Hepatocyte (in vitro differentiated cells): ENCODE data around the gene WASF3.

ENCODE experiments used
- EZH2 ChIP-seq: fragments of 200-600 bp; sonication (generic); IDR thresholded peaks from 2 replicates; pipeline ENCODE4 v1.6.1; 2016; ENCODE audit warnings: antibody characterized with exemption, mild to moderate bottlenecking, borderline replicate concordance
- EZH2phosphoT487 ChIP-seq: fragments of 200-600 bp; sonication (generic); IDR thresholded peaks from one replicate; pipeline ENCODE4 v1.6.1; 2018; ENCODE audit warnings: antibody characterized with exemption, mild to moderate bottlenecking, low read depth, moderate library complexity; ENCODE audit not compliant: unreplicated experiment, severe bottlenecking
- TF ChIP-seq, protein P1 (sequence below): fragments of 200-600 bp; sonication (generic); IDR thresholded peaks from 2 replicates; pipeline ENCODE4 v1.5.1; 2016; ENCODE audit warnings: antibody characterized with exemption, mild to moderate bottlenecking; ENCODE audit not compliant: poor library complexity

DNA sequence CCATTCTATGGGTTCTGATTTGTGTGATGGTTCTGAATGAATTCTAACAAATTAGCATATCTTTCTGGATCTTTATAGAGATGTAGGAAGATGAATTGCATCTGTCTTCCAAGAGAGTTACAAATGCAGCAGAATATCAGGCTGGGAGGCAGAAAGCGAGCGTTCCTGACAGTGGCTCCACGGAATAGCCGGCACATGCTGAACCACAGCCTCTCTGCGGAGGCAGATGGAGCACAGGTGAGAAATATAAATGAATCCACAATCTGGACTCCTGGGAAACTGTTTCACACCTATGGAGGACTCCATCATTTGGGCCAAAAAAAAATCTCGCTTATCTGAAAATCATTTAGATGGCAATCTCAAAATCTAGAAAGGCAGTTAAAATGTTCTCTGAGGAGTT lies 34.5 kb upstream of the WASF3 start:
- TF ChIP-seq, protein P1, sequence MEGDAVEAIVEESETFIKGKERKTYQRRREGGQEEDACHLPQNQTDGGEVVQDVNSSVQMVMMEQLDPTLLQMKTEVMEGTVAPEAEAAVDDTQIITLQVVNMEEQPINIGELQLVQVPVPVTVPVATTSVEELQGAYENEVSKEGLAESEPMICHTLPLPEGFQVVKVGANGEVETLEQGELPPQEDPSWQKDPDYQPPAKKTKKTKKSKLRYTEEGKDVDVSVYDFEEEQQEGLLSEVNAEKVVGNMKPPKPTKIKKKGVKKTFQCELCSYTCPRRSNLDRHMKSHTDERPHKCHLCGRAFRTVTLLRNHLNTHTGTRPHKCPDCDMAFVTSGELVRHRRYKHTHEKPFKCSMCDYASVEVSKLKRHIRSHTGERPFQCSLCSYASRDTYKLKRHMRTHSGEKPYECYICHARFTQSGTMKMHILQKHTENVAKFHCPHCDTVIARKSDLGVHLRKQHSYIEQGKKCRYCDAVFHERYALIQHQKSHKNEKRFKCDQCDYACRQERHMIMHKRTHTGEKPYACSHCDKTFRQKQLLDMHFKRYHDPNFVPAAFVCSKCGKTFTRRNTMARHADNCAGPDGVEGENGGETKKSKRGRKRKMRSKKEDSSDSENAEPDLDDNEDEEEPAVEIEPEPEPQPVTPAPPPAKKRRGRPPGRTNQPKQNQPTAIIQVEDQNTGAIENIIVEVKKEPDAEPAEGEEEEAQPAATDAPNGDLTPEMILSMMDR: no peak
- TF ChIP-seq EZH2 (no peak), EZH2phosphoT487 (no peak)
